Erythroblast (primary cell): ENCODE results near the gene TOM1L1.

Experiments
- GATA1 ChIP-seq: IDR thresholded peaks from 2 replicates; pipeline ENCODE4 v1.6.1; 2011; ENCODE audit warnings: low read depth, mild to moderate bottlenecking, control low read depth, low read length, moderate library complexity
- POLR2A ChIP-seq: IDR thresholded peaks from 2 replicates; pipeline ENCODE4 v1.6.1; 2011; ENCODE audit warnings: mild to moderate bottlenecking, low read length

DNA sequence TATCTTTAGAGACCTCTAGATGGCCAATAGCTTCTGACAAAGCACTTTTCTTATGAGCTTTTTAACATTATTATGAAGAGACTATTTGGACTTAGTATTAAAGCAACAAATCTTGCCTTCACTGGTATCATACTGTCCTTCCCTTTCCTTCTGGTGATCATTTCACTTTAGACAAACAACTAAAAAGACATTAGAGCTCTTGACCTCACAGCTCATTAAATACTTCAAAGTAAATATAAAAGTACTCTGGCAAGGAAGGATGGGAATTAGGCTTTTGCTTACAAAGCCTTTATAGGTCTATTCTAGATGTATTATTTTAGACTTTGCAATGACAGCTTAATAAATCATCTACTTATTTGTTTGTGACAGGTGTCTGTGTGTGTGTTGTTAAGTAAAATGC lies 79.0 kb downstream of the TOM1L1 start:
- TF ChIP-seq POLR2A (no peak), GATA1 (no peak)
